HG02678 (cell line): ENCODE data around the gene SETD2.

Experiments
- ATAC-seq: cut with Tn5 transposase; IDR thresholded peaks from one replicate; pipeline ENCODE4 v1.9.1; 2021; ENCODE audit warnings: mild to moderate bottlenecking, moderate library complexity; ENCODE audit not compliant: unreplicated experiment

The SETD2 gene

GRCh38 chr3:47010910-47011309 lies 153.0 kb downstream of the SETD2 start:
- no peak for ATAC-seq

GRCh38 chr3:47010111-47010712 lies 153.7 kb downstream of the SETD2 start:
- ATAC-seq, result no peak

- peak; percentile 95 for ATAC-seq
Measured at GRCh38 chr3:47009225-47010110, 154.4 kb downstream of the SETD2 start.

GRCh38 chr3:47008851-47009224 lies 155.1 kb downstream of the SETD2 start:
- ATAC-seq, result no peak

DNA sequence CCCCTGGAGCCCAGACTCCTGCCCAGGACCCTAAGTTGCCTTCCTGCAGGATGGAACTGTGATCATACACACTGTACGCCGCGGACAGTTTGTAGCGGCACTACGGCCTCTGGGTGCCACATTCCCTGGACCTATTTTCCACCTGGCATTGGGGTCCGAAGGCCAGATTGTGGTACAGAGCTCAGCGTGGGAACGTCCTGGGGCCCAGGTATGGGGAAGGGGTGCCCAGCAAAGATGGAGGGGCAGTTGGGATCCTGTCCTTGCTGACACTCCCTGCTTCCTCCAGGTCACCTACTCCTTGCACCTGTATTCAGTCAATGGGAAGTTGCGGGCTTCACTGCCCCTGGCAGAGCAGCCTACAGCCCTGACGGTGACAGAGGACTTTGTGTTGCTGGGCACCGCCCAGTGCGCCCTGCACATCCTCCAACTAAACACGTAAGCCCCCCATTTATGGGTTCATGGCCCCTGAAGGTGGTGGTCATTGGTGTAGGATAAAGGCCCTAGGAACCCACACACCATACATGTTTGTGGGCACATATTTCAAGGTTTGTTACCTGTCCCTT lies 155.6 kb downstream of the SETD2 start:
- ATAC-seq, result no peak

- ATAC-seq, result no peak
Measured at GRCh38 chr3:47007482-47008233, 156.3 kb downstream of the SETD2 start.

GRCh38 chr3:47007001-47007400 lies 156.9 kb downstream of the SETD2 start:
- ATAC-seq, result no peak

DNA sequence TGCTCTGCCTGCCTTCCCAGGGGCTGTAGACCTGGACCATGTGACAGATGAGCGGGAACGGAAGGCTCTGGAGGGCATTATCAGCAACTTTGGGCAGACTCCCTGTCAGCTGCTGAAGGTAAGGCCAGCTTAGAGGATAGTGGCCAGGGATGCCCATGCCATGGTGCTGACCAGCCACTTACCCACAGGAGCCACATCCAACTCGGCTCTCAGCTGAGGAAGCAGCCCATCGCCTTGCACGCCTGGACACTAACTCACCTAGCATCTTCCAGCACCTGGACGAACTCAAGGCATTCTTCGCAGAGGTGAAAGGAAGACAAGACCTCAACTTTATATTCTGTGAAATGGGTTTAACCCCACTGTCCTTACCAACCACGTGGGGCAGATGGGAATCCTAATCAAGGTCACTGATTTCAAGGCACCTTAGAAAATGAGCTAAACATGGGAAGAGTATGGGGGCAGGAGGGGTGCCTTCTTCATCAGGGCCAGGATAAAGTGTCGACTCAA lies 157.7 kb downstream of the SETD2 start:
- no peak for ATAC-seq

DNA sequence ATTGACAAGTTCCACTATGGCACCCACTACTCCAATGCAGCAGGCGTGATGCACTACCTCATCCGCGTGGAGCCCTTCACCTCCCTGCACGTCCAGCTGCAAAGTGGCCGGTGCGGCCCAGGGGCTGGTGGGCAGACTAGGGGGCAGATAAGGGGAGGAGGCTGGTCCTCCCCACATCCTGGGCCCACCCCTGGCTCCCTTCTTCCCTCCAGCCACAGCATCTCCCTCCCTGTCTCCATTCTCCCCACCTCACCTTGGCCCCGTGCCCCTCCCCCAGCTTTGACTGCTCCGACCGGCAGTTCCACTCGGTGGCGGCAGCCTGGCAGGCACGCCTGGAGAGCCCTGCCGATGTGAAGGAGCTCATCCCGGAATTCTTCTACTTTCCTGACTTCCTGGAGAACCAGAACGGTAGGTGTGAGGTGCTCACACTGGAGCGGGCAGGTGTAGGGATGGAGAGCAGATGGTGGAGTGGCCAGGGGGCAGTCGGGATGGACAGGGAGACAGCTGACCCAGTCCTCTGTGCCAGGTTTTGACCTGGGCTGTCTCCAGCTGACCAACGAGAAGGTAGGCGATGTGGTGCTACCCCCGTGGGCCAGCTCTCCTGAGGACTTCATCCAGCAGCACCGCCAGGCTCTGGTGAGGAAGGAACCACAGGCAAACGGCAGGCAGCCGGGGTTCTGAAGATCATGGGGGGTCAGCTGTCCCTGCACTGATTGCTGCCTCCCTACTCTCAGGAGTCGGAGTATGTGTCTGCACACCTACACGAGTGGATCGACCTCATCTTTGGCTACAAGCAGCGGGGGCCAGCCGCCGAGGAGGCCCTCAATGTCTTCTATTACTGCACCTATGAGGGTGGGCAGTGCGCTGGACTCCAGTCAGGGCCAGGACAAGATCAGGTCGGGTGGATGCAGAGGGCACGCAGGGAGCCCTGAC lies 158.4 kb downstream of the SETD2 start:
- ATAC-seq, result no peak

- ATAC-seq, result no peak
Measured at GRCh38 chr3:47004369-47005211, 159.3 kb downstream of the SETD2 start.

- ATAC-seq, result no peak
Measured at GRCh38 chr3:47003461-47004368, 160.2 kb downstream of the SETD2 start.

DNA sequence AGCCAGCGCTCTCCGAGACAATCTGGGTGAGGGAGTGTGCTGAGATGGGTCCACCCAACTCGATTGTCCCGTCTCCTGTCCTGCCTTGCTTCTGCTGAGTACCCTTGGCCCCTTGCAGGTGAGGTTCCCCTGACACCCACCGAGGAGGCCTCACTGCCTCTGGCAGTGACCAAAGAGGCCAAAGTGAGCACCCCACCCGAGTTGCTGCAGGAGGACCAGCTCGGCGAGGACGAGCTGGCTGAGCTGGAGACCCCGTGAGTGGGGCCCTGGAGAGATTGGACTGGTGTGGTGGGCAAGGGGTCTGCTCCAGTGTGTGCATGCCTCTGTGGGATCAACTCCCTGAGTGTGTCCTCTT lies 160.9 kb downstream of the SETD2 start:
- no peak for ATAC-seq

GRCh38 chr3:47002171-47003055 lies 161.5 kb downstream of the SETD2 start:
- ATAC-seq, result no peak

DNA sequence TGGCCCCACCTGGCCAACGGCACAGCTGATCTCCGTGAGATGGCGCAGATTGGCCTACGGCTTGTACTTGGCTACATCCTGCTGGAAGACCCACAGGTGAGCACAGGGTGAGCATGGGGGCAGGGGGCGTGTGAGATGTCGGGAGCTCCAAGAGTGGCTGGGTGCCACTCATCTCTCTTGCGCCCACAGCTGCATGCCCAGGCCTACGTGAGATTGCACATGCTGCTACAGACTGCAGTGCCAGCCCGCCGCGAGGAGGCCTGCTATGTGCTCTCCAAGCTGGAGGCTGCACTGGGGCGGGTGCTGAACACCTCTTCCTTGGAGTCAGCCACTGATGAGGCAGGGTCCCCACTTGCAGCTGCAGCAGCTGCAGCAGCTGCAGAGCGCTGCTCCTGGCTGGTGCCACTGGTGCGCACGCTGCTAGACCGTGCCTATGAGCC lies 162.2 kb downstream of the SETD2 start:
- no peak for ATAC-seq

DNA sequence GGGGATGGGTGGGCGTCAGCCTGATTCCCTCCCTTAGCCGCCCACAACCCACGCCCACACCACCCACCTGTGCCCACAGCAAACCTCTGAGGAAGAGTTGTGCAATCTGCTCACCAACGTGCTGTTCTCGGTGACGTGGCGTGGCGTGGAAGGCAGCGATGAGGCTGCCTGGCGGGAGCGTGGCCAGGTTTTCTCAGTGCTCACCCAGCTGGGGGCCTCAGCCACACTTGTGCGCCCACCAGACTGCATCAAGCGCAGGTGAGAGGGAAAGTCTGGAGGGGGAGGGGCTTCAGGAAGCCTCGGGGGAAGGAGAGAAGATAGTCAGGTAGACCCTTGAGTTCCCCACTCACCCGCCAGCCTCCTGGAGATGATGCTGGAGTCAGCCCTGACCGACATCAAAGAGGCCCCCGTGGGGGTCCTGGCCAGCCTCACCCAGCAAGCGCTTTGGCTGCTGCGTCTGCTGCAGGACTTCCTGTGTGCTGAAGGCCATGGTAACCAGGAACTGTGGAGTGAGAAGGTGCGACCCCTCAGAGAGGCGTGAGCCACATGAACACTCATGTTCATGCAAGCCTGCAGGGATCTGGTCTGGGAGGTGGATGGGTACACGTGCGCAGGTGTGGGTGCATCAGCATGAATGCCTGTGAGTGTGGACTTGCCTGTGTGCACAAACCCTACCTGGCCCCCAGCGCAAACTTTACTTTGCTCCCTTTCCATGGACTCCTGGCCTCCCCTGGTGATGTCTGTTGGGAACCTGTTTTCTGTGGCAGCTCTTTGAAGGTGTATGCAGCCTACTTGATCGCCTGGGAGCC lies 162.8 kb downstream of the SETD2 start:
- no peak for ATAC-seq

- ATAC-seq, result no peak
Measured at GRCh38 chr3:47000198-47000815, 163.6 kb downstream of the SETD2 start.
